NCI-H2196 (cell line): ENCODE measurements around the gene OLIG3.

Experiments used
- DNase-seq: peaks from one replicate; lab custom pipeline; 2025; ENCODE audit not compliant: unreplicated experiment; lab: John Stamatoyannopoulos, UW

The OLIG3 gene

DNA sequence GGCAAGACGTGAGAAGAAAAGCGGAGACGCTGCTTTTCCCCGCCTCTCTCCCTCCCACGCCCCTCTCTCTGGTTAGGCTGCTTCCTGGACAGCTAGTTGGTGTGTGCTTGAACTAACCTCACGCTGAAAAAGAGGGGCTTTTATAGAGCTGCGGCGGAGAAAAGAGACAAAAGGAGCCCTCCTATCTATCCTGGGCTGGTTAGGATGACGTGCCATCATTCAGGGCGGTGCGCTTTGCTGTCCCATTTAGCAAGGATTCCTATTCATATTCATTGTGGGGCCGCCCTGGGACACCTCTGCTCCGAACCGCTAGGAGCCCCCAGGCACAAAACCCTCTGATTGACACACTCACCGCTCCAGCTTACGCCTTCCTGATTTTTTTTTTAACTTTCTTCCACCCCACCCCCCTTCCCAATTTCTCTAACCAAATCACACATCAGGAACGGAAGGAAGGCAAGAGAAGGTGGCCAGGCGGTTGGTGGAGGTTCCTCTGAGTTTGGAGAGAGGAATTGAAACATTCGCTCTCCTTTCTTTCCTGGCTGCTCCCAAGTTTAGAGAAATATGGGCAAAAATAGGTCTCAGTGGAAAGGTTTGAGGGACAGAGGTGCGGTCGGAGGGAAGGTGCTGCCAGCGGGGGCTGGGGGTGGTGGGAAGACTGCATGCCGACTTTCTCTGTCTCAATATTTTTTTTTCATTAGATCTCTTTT, at the start of gene OLIG3:
Gene OLIG3, minus strand, starts transcription at position 114 of the 707 bp plus-strand sequence. CDS start 224 bp downstream, outside the sequence.
- DNase-seq = no peak

- no peak for DNase-seq
These were observed 48.9 kb upstream of the OLIG3 start for GRCh38 chr6:137543114-137543513.

DNA sequence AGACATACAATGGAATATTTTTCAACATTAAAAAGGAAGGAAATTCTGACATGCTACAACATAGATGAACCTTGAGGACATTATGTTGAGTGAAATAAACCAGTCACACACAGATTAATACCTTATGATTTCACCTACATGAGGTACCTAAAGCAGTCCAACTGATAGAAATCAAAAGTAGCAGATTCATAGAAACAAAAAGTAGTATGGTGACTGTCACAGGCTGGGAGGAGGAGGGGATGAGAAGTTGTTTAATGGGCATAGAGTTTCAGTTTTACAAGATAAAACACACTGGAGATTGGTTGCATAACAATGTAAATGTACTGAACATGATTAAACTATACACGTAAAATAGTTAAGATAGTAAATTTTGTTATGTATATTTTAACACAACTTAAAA, 48.5 kb upstream of the OLIG3 start:
- no peak for DNase-seq

DNA sequence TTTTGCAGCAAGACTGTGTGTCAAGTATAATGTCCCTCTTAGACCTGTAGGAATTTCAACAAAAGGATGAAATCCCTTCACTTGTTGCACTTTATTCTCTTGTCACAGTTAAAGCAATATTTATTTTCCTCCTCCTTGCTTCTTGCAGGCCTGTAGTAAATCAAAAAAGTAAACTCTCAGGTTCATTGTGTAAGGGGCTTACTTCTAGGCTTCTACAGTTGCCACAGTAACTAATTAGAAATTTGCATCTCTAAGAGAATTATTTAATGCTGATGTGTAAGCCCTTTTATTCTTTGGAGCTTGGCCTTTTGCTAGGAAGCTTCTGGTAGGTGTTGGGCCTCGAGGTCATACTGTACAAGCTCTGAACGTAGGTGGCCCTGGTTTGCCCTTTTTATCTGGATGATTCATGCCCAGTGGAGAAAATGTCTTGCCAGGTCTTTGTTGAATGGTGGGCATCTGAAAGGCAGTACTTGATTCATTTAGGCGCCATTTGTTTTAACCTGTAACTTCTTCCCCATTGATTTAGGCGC, 47.4 kb upstream of the OLIG3 start:
- DNase-seq = no peak

DNA sequence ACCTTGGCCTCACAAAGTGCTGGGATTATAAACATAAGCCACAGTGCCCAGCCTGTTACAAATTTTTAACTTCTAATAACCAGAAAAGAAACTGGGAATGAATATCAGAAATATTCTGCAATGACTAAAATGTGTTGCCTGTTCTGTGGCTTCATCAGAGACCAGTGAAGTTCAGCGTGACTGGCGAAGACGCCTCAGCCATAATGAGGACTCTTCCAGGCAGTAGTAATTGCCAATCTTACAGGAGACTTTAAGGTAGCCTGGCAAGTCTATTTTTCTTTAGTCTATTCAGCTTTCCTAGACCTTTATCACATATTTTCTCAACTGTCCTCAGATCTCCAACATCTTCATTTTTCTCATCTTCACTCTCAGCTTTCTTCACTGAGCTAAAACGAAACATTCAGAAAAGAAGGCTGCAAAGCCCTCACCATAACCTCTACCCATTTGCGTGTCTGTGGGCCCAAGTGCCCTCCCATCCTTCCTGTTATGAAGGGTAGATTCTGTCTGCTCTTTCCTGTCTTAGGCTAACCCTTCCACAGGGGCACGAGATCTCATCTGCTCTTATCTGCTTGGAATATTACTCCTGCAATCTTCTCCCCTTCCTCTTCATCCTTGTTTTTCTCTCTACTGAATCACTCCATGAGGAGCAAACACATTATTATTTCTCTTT, 42.0 kb upstream of the OLIG3 start:
- DNase-seq = no peak

DNA sequence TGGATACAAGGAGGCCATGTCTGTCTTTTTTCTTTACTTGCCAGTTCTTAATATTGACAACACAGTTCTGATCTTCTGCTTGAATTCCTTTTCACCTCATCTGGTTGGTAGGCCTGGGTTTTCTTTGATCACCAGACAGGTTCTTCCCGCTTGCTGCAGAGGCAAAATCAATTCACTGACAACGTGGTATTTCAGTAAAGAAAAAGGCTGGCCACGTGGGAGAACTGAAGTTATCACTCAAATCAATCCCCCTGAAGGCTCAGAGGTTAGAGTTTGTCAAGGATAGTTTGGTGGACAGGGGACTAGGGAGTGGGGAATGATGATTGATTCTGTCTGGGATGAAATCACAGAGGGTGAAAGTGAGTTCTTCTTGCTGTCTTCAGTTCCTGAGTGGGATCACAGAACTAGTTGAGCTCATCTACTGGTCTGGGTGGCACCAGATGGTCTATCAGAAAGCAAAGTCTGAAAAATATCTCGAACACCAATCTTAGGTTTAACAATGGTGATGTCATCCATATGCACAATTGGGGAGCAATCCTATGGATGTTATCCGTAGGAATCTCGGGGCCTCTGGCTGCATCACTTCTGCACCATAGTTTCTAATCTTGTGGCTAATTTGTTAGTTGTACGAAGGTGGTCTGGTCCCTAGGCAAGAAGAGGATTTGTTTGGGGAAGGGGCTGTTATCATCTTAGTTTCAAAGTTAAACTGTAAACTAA, 37.3 kb upstream of the OLIG3 start:
- no peak for DNase-seq

DNA sequence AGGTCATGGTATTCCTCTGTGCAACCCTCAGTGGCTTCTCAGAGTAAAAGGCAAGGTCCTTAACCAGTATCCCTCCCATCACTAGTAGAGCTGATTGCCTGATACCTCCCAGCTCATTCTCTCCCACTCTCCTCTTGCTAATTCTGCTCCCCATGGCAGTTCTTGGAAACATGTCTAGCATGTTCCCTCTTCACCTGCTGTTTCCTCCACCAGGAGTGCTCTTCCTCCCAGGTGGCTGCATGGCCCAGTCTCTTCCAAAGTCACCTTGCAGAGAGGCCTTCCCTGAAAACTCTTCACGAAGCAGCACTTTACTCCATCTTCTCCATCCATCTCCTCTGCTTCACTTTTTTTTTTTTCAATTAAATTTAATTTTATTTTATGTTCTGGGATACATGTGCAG, 36.2 kb upstream of the OLIG3 start:
- no peak for DNase-seq

- DNase-seq = no peak
These were observed 28.6 kb upstream of the OLIG3 start for GRCh38 chr6:137522831-137523230.

- DNase-seq = no peak
These were observed 28.1 kb upstream of the OLIG3 start for GRCh38 chr6:137522198-137522798.

GRCh38 chr6:137520520-137520919, 26.3 kb upstream of the OLIG3 start:
- DNase-seq = no peak

GRCh38 chr6:137519629-137520176, 25.5 kb upstream of the OLIG3 start:
- DNase-seq = no peak

DNA sequence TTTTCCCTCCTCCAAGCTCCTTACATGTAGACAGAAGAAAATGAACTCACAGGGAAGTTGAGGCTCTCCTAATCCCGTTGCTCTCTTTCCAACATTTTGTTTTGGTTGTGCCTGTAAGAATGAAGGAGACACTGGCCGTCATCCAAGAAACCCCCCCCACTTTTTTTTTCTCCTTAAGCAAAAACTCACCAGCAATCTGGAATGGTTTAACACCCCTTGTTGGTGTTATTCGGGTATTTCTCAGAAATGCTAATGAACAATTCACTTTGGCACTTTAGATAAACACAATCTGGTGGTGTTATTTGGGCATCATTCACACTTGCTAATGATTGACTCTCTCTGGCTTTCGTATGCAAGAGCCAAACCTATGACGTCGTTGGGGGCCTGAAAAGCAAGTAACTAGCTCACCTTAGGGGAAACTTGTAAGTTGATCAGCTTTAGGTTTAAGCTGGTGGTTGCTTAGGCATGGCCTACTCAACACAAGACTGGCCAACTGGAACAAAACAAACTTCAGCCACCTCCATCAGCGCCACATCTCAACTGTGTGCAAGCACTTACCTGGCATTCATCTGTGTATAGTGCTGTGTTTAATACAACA, 24.3 kb upstream of the OLIG3 start:
- no peak for DNase-seq

DNA sequence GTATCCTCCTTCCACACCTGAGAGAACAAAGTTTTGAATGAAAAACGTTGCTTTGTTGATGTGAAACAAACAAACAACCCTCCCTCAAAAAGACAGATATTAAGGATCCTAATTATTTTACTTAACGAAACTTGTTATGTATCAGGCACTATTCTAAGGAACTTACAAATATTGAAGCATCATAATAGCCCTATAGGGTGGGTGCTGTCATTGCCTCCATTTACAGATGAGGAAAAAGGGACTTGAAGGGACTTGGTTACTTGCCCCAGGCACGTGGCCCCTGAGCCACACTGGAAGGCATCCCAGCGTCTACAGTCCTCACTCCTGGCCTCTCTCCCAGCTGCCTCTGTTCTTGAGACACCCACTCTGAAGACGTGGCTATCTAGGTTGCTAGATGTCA, 20.2 kb upstream of the OLIG3 start:
- no peak for DNase-seq

GRCh38 chr6:137512757-137513605, 18.8 kb upstream of the OLIG3 start:
- DNase-seq = no peak

GRCh38 chr6:137510923-137511322, 16.7 kb upstream of the OLIG3 start:
- DNase-seq = no peak

GRCh38 chr6:137498481-137499190, 4.4 kb upstream of the OLIG3 start:
- no peak for DNase-seq

GRCh38 chr6:137497721-137498463, 3.7 kb upstream of the OLIG3 start:
- DNase-seq = no peak

- DNase-seq = no peak
These were observed 2.9 kb upstream of the OLIG3 start for GRCh38 chr6:137496909-137497720.
